GM12891 (cell line): ENCODE measurements around the gene SEPTIN5.

Experiments
- DNase-seq: peaks from one replicate; pipeline ENCODE4 v3.0.0; 2011; ENCODE audit warnings: low spot score; ENCODE audit not compliant: insufficient read length
- FAIRE-seq: peaks from 2 replicates; lab custom pipeline; 2011; peaks lifted over from hg19 to GRCh38; lab: Jason Lieb, UNC
- PAX5 ChIP-seq: IDR thresholded peaks from 2 replicates; pipeline ENCODE4 v1.6.1; 2011; ENCODE audit warnings: low read length, moderate library complexity, mild to moderate bottlenecking; ENCODE audit not compliant: insufficient read depth, severe bottlenecking
- POLR2A ChIP-seq: IDR thresholded peaks from 2 replicates; pipeline ENCODE4 v1.6.1; 2011; ENCODE audit warnings: low read depth, low read length, control low read depth
- POLR2AphosphoS5 ChIP-seq: IDR thresholded peaks from 2 replicates; pipeline ENCODE4 v1.6.1; 2011; ENCODE audit warnings: low read depth, low read length, control low read depth
- POU2F2 ChIP-seq: IDR thresholded peaks from 2 replicates; pipeline ENCODE4 v1.6.1; 2011; ENCODE audit warnings: low read depth, mild to moderate bottlenecking, control low read depth, low read length, moderate library complexity
- SPI1 ChIP-seq: IDR thresholded peaks from 2 replicates; pipeline ENCODE4 v1.6.1; 2011; ENCODE audit warnings: low read depth, low read length, control low read depth
- TAF1 ChIP-seq: IDR thresholded peaks from 2 replicates; pipeline ENCODE4 v1.6.1; 2011; ENCODE audit warnings: low read depth, low read length, control low read depth

Gene SEPTIN5

GRCh38 chr22:19741053-19741452 lies 26.8 kb downstream of the SEPTIN5 start:
- FAIRE-seq = no peak
- no peak for DNase-seq
- TF ChIP-seq TAF1 = no peak
- no peak for TF ChIP-seq POLR2A
- TF ChIP-seq SPI1 = no peak
- TF ChIP-seq POU2F2 = no peak
- no peak for TF ChIP-seq POLR2AphosphoS5
- TF ChIP-seq PAX5 = no peak

- FAIRE-seq (no peak), DNase-seq (no peak)
- TF ChIP-seq PAX5 (no peak), SPI1 (no peak), POLR2AphosphoS5 (no peak), POLR2A (no peak), POU2F2 (no peak), TAF1 (no peak)
Observed at GRCh38 chr22:19742160-19743066, 28.1 kb downstream of the SEPTIN5 start.

GRCh38 chr22:19743081-19743480 lies 28.8 kb downstream of the SEPTIN5 start:
- FAIRE-seq (no peak), DNase-seq (no peak)
- TF ChIP-seq POLR2AphosphoS5 (no peak), POLR2A (no peak), POU2F2 (no peak), TAF1 (no peak), SPI1 (no peak), PAX5 (no peak)

- FAIRE-seq (no peak), DNase-seq (no peak)
- TF ChIP-seq TAF1 (no peak), SPI1 (no peak), POLR2A (no peak), POLR2AphosphoS5 (no peak), POU2F2 (no peak), PAX5 (no peak)
Observed at GRCh38 chr22:19743651-19744050, 29.3 kb downstream of the SEPTIN5 start.

- no peak for DNase-seq
- no peak for TF ChIP-seq PAX5
- TF ChIP-seq POLR2AphosphoS5 = no peak
- no peak for TF ChIP-seq SPI1
- TF ChIP-seq POU2F2 = no peak
- TF ChIP-seq TAF1 = no peak
- TF ChIP-seq POLR2A = no peak
- FAIRE-seq = no peak
Observed at GRCh38 chr22:19744350-19745006, 30.2 kb downstream of the SEPTIN5 start.

- no peak for FAIRE-seq
- DNase-seq = no peak
- TF ChIP-seq POU2F2 (no peak), SPI1 (no peak), PAX5 (no peak), TAF1 (no peak), POLR2A (no peak)
Observed at GRCh38 chr22:19745155-19746101, 31.1 kb downstream of the SEPTIN5 start.

GRCh38 chr22:19746726-19747125 lies 32.4 kb downstream of the SEPTIN5 start:
- TF ChIP-seq POLR2A (no peak), TAF1 (no peak), PAX5 (no peak), POLR2AphosphoS5 (no peak), POU2F2 (no peak), SPI1 (no peak)
- FAIRE-seq (no peak), DNase-seq (no peak)

- FAIRE-seq (no peak), DNase-seq (no peak)
- no peak for TF ChIP-seq SPI1
- TF ChIP-seq POLR2AphosphoS5 = no peak
- no peak for TF ChIP-seq TAF1
- no peak for TF ChIP-seq POU2F2
- no peak for TF ChIP-seq PAX5
- TF ChIP-seq POLR2A = no peak
Observed at GRCh38 chr22:19747551-19747950, 33.2 kb downstream of the SEPTIN5 start.

GRCh38 chr22:19748139-19748538 lies 33.8 kb downstream of the SEPTIN5 start:
- DNase-seq (no peak), FAIRE-seq (no peak)
- TF ChIP-seq SPI1 (no peak), POLR2A (no peak), POU2F2 (no peak), POLR2AphosphoS5 (no peak), PAX5 (no peak), TAF1 (no peak)
